Mesenchymal stem cell (in vitro differentiated cells and primary cell): ENCODE results near the gene TEDDM1.
"Not testable (repeated sequence)": the region's sequence is repeated elsewhere in the genome, so short reads cannot be mapped to it uniquely, and the experiment has no call there.

Experiments used
- DNase-seq: peaks from one replicate; pipeline ENCODE4 v3.0.0-alpha.2; 2013
- H2AFZ ChIP-seq: one replicate; pipeline ENCODE4 v1.6.1; 2013; ENCODE audit warnings: low read depth, mild to moderate bottlenecking, control low read depth, inconsistent platforms, low read length, moderate library complexity
- H2AK5ac ChIP-seq: 2 replicates; pipeline ENCODE4 v1.6.1; 2013; ENCODE audit warnings: low read length, moderate library complexity, mild to moderate bottlenecking, inconsistent platforms; ENCODE audit not compliant: severe bottlenecking
- H2BK120ac ChIP-seq: one replicate; pipeline ENCODE4 v1.6.1; 2013; ENCODE audit warnings: low read depth, mild to moderate bottlenecking, inconsistent platforms, low read length, moderate library complexity
- H2BK12ac ChIP-seq, 2 experiments: one replicate each; pipeline ENCODE4 v1.6.1; 2013; ENCODE audit warnings: inconsistent platforms in 2 of 2, low read length in 2 of 2, mild to moderate bottlenecking in 2 of 2, moderate library complexity in 2 of 2, control low read depth in 1 of 2
- H2BK15ac ChIP-seq: one replicate; pipeline ENCODE4 v1.6.1; 2013; ENCODE audit warnings: mild to moderate bottlenecking, low read depth, inconsistent platforms; ENCODE audit not compliant: poor library complexity, severe bottlenecking
- H2BK5ac ChIP-seq: 2 replicates; pipeline ENCODE4 v1.6.1; 2013; ENCODE audit warnings: low read depth, mild to moderate bottlenecking, low read length, control low read depth, inconsistent platforms; ENCODE audit not compliant: poor library complexity, severe bottlenecking
- H3K14ac ChIP-seq, 2 experiments: one replicate each; pipeline ENCODE4 v1.6.1; 2013; ENCODE audit warnings: inconsistent platforms in 2 of 2, low read length in 2 of 2, control low read depth in 1 of 2, mild to moderate bottlenecking in 1 of 2, moderate library complexity in 1 of 2
- H3K18ac ChIP-seq, 2 experiments: one replicate each; pipeline ENCODE4 v1.6.1; 2013; ENCODE audit warnings: inconsistent platforms in 2 of 2, low read length in 2 of 2, control low read depth in 1 of 2, low read depth in 1 of 2, mild to moderate bottlenecking in 1 of 2
- H3K23ac ChIP-seq, 2 experiments: one replicate each; pipeline ENCODE4 v1.6.1; 2013; ENCODE audit warnings: inconsistent platforms in 2 of 2, low read length in 2 of 2, mild to moderate bottlenecking in 2 of 2, moderate library complexity in 2 of 2, control low read depth in 1 of 2
- H3K27ac ChIP-seq: 2 replicates; pipeline ENCODE4 v1.5.1; 2013; ENCODE audit warnings: mild to moderate bottlenecking, moderate library complexity, low read length, control low read depth, inconsistent platforms; ENCODE audit not compliant: poor library complexity, severe bottlenecking
- H3K27me3 ChIP-seq, 2 experiments: 2 replicates each; pipeline versions ENCODE4 v1.6.1 to v1.7.0; 2013; ENCODE audit warnings: low read length in 2 of 2, mild to moderate bottlenecking in 2 of 2, moderate library complexity in 2 of 2, control low read depth in 1 of 2, inconsistent platforms in 1 of 2; ENCODE audit not compliant: control insufficient read depth in 1 of 2, insufficient read depth in 1 of 2
- H3K36me3 ChIP-seq, 2 experiments: 2 replicates each; pipeline versions ENCODE4 v1.6.1 to v1.7.0; 2013; ENCODE audit warnings: low read length in 2 of 2, control low read depth in 1 of 2, inconsistent platforms in 1 of 2, low read depth in 1 of 2, mild to moderate bottlenecking in 1 of 2; ENCODE audit not compliant: insufficient read depth in 2 of 2, control insufficient read depth in 1 of 2
- H3K4ac ChIP-seq, 2 experiments: one replicate each; pipeline ENCODE4 v1.6.1; 2013; ENCODE audit warnings: inconsistent platforms in 2 of 2, low read length in 2 of 2, mild to moderate bottlenecking in 2 of 2, moderate library complexity in 2 of 2, control low read depth in 1 of 2, low read depth in 1 of 2
- H3K4me1 ChIP-seq: 2 replicates; pipeline ENCODE4 v1.6.1; 2013; ENCODE audit warnings: low read depth, low read length, control low read depth; ENCODE audit not compliant: control insufficient read depth, insufficient read depth
- H3K4me2 ChIP-seq: 2 replicates; pipeline ENCODE4 v1.6.1; 2013; ENCODE audit warnings: low read length, mild to moderate bottlenecking, inconsistent platforms; ENCODE audit not compliant: poor library complexity, severe bottlenecking
- H3K4me3 ChIP-seq, 2 experiments: 2 replicates each; pipeline versions ENCODE4 v1.5.1 to v1.7.0; 2013; ENCODE audit warnings: low read length in 2 of 2, mild to moderate bottlenecking in 2 of 2, control low read depth in 1 of 2, low read depth in 1 of 2; ENCODE audit not compliant: insufficient read depth in 1 of 2
- H3K79me1 ChIP-seq: replicated peaks from 2 replicates; pipeline ENCODE4 v1.6.1; 2013; ENCODE audit warnings: mild to moderate bottlenecking, control low read depth, low read length, inconsistent platforms; ENCODE audit not compliant: poor library complexity, severe bottlenecking
- H3K9ac ChIP-seq: 2 replicates; pipeline ENCODE4 v1.7.0; 2013; ENCODE audit warnings: mild to moderate bottlenecking, low read length, moderate library complexity
- H3K9me3 ChIP-seq: 2 replicates; pipeline ENCODE4 v1.7.0; 2013; ENCODE audit warnings: mild to moderate bottlenecking, low read length; ENCODE audit not compliant: control insufficient read depth
- H4K8ac ChIP-seq: one replicate; pipeline ENCODE4 v1.6.1; 2013; ENCODE audit warnings: inconsistent platforms, mild to moderate bottlenecking, low read length, moderate library complexity
- H4K91ac ChIP-seq: one replicate; pipeline ENCODE4 v1.6.1; 2013; ENCODE audit warnings: mild to moderate bottlenecking, low read length, inconsistent platforms
- WGBS: methylation state at CpG from one replicate; pipeline ENCODE4 v1.1.7; 2013; ENCODE audit warnings: mixed read lengths; 5-methylcytosine and 5-hydroxymethylcytosine counted together

Gene TEDDM1

DNA sequence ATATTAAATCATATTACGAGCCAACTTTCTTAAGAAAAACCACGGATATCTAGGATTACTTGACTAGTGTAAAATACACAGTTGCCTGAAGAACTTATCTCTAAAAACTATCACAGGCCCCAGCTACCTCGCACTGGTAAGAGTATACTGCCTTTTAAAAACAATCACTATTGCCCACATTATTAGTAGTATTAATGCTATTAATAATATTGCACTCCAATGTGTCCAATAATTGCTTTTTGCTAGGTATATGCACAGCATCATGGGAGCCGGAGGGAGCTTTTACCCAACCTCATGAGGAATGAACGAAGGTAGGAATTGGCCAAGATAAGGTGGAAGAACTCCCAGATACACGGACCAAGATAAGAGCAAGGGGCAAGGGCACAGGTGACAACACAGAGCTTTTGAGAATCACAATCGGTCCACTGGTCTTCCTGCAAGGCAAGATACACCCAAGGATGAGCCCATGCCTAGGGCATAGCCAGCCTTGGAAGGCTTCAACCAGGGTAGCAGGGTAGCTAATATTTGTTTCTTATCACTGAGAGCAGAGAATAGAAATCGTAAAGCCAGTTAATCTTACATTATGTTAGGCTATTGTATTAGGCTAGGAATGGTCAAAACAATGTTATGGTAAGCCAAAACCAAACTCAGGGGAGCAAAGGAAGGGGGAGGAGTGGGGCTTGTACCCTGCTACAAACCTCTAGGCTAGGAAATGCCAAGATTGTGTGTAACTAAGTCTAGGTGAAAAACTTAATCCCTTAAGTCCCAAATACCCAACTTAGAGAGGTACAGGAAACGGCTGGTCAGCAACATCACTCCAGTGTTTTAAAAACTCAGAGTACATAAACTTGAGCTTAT lies 18.3 kb downstream of the TEDDM1 start:
- H3K14ac ChIP-seq: no peak overlapping the region
- H3K27me3 ChIP-seq: no peaks in the 10 kb centered on the region
- no peak for DNase-seq
- no peak overlapping the region for H4K91ac ChIP-seq
- no peak overlapping the region for H2BK120ac ChIP-seq
- no peak overlapping the region for H2BK5ac ChIP-seq
- no peaks in the 10 kb centered on the region for H3K4me1 ChIP-seq
- H3K36me3 ChIP-seq: peaks cover 31 to 59% of the 10 kb centered on the region in 2 experiments
- H3K4me2 ChIP-seq: no peak overlapping the region
- H3K79me1 ChIP-seq: peaks cover 24% of the 10 kb centered on the region
- H4K8ac ChIP-seq: no peak overlapping the region
- H3K18ac ChIP-seq: no peak overlapping the region
- H3K23ac ChIP-seq: no peak overlapping the region
- H3K9ac ChIP-seq: no peak overlapping the region
- H3K9me3 ChIP-seq: no peaks in the 10 kb centered on the region
- WGBS: 98% methylated on average over 7 of the region's 9 CpGs
- H2AFZ ChIP-seq: no peak overlapping the region
- no peak overlapping the region for H2AK5ac ChIP-seq
- H2BK15ac ChIP-seq: no peak overlapping the region
- H3K27ac ChIP-seq: no peak overlapping the region
- H3K4me3 ChIP-seq: no peak overlapping the region
- no peak overlapping the region for H3K4ac ChIP-seq
- peak overlapping the region in 1 of 2 experiments; percentile 42 for H2BK12ac ChIP-seq

DNA sequence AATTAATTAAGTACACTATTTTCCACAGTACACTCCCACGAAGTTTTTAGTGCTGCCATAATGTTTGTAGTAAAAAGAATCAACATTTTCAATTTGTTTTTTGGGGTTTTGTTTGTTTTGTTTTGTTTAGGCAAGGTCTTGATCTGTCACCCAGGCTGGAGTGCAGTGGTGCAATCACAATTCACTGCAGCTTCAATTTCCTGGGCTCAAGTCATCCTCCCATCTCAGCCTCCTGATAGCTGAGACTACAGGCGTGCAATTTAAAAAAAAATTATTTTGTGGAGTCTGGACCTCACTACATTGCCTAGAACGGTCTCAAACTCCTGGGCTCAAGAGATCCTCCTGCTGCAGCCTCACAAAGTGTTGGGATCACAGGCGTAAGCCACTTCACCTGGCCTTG lies 20.3 kb downstream of the TEDDM1 start:
- Histone ChIP-seq H3K9me3 (no peaks in the 10 kb centered on the region), H2BK12ac (no peak overlapping the region), H2BK5ac (no peak overlapping the region), H2BK120ac (no peak overlapping the region), H2AFZ (no peak overlapping the region), H3K14ac (no peak overlapping the region), H4K91ac (no peak overlapping the region), H3K18ac (no peak overlapping the region), H2BK15ac (no peak overlapping the region), H3K36me3 (peaks cover 12 to 39% of the 10 kb centered on the region in 2 experiments), H3K9ac (no peak overlapping the region), H3K23ac (no peak overlapping the region), H3K4me3 (no peak overlapping the region), H3K79me1 (peaks cover 8% of the 10 kb centered on the region), H3K4me1 (no peaks in the 10 kb centered on the region), H3K4me2 (no peak overlapping the region), H3K27ac (no peak overlapping the region), H3K27me3 (no peaks in the 10 kb centered on the region), H3K4ac (no peak overlapping the region), H2AK5ac (no peak overlapping the region), H4K8ac (no peak overlapping the region)
- no peak for DNase-seq
- WGBS: 79% methylated on average over 4 of the region's 4 CpGs

GRCh38 chr1:182379781-182380180 lies 20.7 kb downstream of the TEDDM1 start:
- H3K4me1 ChIP-seq, H2BK5ac ChIP-seq, H3K27me3 ChIP-seq, DNase-seq, H3K4me2 ChIP-seq, H3K14ac ChIP-seq, H3K4ac ChIP-seq, H3K23ac ChIP-seq, H3K27ac ChIP-seq, H2AFZ ChIP-seq, H3K4me3 ChIP-seq, H3K18ac ChIP-seq, H2BK12ac ChIP-seq, H3K9ac ChIP-seq, H3K79me1 ChIP-seq, H2AK5ac ChIP-seq, H2BK15ac ChIP-seq, H2BK120ac ChIP-seq, H4K91ac ChIP-seq, H4K8ac ChIP-seq, H3K9me3 ChIP-seq: not testable (repeated sequence)
- 85% methylated on average over 7 of the region's 7 CpGs for WGBS
- peaks cover 11 to 36% of the 10 kb centered on the region in 2 experiments for H3K36me3 ChIP-seq

- no peak overlapping the region for H3K18ac ChIP-seq
- H3K14ac ChIP-seq: no peak overlapping the region
- no peak overlapping the region for H3K27ac ChIP-seq
- H2BK15ac ChIP-seq: no peak overlapping the region
- no peaks in the 10 kb centered on the region for H3K9me3 ChIP-seq
- H4K8ac ChIP-seq: no peak overlapping the region
- H2AFZ ChIP-seq: no peak overlapping the region
- no peak for DNase-seq
- no peak overlapping the region for H3K4me3 ChIP-seq
- H2BK120ac ChIP-seq: no peak overlapping the region
- no peak overlapping the region for H3K4me2 ChIP-seq
- no peak overlapping the region for H2AK5ac ChIP-seq
- H2BK5ac ChIP-seq: no peak overlapping the region
- no peak overlapping the region for H4K91ac ChIP-seq
- no peaks in the 10 kb centered on the region for H3K79me1 ChIP-seq
- H3K23ac ChIP-seq: no peak overlapping the region
- H3K9ac ChIP-seq: no peak overlapping the region
- peaks cover under 1 to 9% of the 10 kb centered on the region in 2 experiments for H3K36me3 ChIP-seq
- no peak overlapping the region for H3K4ac ChIP-seq
- H3K4me1 ChIP-seq: no peaks in the 10 kb centered on the region
- no peaks in the 10 kb centered on the region for H3K27me3 ChIP-seq
- no peak overlapping the region for H2BK12ac ChIP-seq
Observed at GRCh38 chr1:182376936-182377574, 23.4 kb downstream of the TEDDM1 start.
